HG03159 (cell line): Measurements from ENCODE around the gene GABRG2.
A peak's percentile ranks its signal among the peaks of the same experiment; 100 is the strongest.
"Not testable (repeated sequence)": the region's sequence is repeated elsewhere in the genome, so short reads cannot be mapped to it uniquely, and the experiment has no call there.

ENCODE experiments used
- ATAC-seq: cut with Tn5 transposase; IDR thresholded peaks from one replicate; pipeline ENCODE4 v1.9.1; 2021; ENCODE audit warnings: mild to moderate bottlenecking, moderate library complexity; ENCODE audit not compliant: unreplicated experiment

Gene GABRG2

DNA sequence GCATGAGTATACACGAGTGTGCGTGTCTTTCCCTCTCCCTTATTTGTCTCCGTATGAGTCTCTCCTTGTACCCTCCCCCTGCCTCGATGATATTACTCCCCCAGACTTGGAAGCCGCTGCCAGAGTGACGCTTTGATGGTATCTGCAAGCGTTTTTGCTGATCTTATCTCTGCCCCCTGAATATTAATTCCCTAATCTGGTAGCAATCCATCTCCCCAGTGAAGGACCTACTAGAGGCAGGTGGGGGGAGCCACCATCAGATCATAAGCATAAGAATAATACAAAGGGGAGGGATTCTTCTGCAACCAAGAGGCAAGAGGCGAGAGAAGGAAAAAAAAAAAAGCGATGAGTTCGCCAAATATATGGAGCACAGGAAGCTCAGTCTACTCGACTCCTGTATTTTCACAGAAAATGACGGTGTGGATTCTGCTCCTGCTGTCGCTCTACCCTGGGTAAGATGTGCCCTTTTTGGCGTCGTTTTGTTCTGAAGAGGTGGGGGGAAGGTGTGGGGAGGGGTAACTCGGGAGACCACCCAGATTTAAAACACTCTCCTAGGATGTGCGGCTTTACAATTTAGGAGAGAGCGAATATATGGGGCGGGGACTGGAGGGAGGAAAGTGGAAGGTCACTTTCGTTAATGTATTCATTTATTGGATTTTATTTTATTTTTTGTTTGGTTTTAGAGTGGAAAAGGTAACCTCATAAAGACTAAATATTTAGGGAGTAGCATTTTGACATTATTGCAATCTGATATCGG, at the start of gene GABRG2:
GABRG2 (plus strand) TSS at position 119 of the 757 bp plus-strand sequence; CDS start at position 346, 227 bp downstream.
- no peak for ATAC-seq

GRCh38 chr5:162025312-162025711, 42.3 kb upstream of the GABRG2 start:
- no peak for ATAC-seq

- no peak for ATAC-seq
These were observed 40.8 kb upstream of the GABRG2 start for GRCh38 chr5:162026803-162027202.

GRCh38 chr5:162037431-162037830, 30.1 kb upstream of the GABRG2 start:
- ATAC-seq, result no peak

DNA sequence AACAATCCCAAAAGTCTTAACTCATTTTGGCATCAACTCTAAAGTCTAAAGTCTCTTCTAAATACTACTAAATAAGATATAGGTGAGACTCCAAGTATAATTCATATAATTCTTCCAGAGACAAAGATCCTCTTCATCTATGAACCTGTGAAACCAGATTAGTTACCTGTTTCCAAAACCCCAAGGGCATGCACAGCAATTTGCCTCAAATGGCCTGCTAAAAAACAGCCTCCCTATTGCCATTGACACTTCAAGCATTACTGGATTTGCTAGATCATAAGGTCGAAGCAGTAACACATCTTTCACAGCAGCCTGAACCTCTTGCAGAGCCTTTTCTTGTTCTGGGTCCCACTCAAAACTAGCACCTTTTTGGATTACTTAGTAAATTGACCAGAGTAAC, 20.3 kb upstream of the GABRG2 start:
- ATAC-seq, result no peak

DNA sequence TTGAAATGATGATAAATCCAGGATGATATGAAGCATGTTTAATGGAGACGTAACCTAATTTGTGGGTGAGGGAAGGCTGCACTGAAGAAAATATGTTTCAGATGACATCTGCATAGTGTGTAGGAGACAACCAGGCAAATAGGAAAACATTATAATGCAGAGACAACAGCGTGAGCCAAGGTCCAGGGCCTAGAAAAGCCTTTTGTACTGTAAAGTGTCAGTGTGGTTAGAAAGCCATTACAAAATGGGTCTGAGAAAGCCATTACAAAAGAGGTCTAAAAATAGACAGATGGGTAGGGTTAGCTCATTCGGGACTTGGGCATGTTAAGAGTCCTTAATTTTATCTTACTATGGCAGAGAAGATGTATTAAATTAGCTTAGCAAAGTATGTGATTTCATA, 14.9 kb upstream of the GABRG2 start:
- ATAC-seq, result no peak

DNA sequence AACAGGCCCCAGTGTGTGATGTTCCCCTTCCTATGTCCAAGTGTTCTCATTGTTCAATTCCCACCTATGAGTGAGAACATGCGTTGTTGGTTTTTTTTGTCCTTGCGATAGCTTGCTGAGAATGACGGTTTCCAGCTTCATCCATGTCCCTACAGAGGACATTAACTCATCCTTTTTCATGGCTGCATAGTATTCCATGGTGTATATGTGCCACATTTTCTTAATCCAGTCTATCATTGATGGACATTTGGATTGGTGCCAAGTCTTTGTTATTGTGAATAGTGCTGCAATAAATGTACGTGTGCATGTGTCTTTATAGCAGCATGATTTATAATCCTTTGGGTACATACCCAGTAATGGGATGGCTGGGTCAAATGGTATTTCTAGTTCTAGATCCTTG, 12.5 kb upstream of the GABRG2 start:
- not testable (repeated sequence) for ATAC-seq

DNA sequence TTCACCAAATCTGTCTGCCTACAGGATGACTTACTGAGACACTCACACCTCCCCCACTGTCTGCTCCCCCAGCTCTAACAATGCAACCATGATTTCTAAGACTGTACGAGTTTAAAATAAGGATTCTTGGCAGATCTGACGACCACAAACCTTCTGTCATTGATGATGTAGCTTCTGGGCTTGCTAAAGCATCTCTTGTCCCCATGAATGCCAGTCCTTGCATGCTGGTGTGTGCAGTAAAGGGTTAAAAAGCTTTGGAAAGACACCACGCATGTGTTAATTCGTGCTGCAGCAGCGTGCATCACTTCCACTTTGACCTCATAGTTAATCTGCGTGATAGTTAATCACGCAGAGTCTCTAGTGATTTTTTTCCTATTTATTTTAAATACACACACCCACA, 411 bp upstream of the GABRG2 start:
- no peak for ATAC-seq

GRCh38 chr5:162068412-162068811, 839 bp downstream of the GABRG2 start:
- peak; percentile 60 for ATAC-seq

GRCh38 chr5:162068936-162069335, 1.4 kb downstream of the GABRG2 start:
- ATAC-seq, result no peak

DNA sequence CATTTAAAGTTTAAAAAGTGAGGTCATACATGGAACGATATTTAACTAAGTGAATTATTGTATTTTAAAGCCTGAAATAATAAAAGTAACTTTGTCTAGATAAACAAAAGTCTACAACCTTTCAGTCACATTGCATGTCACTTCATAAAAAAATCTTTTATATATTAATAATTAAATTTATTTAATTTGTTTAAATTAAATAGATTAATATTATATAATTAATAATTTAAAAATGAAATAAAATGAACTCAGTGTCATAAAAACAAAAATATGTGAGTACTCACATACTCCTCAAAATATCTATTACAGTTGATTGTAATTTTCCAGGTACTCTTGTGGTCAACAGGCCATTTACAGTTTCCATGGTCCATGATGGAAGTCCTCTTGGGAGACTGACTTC, 11.2 kb downstream of the GABRG2 start:
- ATAC-seq, result no peak

GRCh38 chr5:162091336-162091735, 23.8 kb downstream of the GABRG2 start:
- ATAC-seq, result no peak

- ATAC-seq, result no peak
These were observed 28.9 kb downstream of the GABRG2 start for GRCh38 chr5:162096448-162096847.

- ATAC-seq, result no peak
These were observed 40.0 kb downstream of the GABRG2 start for GRCh38 chr5:162107591-162107990.

- no peak for ATAC-seq
These were observed 52.2 kb downstream of the GABRG2 start for GRCh38 chr5:162119801-162120200.

GRCh38 chr5:162128117-162128516, 60.5 kb downstream of the GABRG2 start:
- no peak for ATAC-seq

GRCh38 chr5:162132348-162132747, 64.8 kb downstream of the GABRG2 start:
- no peak for ATAC-seq

DNA sequence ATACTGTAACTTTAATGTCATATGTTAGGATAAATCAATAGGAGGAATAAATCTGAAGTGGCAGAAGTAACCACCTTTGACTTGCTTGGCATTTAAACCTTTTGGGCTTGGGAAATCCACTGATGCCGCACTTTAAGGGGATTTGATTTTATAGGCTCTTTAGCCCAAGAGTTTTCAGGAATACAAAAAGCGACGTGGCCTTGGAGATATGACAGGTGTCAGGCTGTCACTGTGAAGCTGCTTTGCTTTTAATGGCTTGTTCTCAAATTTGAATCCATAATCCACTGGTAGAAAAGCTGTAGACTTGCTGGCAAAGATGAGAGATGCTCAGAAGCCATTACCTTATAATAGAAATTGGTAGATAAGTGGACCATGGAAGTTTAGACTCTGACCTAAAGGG, 71.6 kb downstream of the GABRG2 start:
- no peak for ATAC-seq

DNA sequence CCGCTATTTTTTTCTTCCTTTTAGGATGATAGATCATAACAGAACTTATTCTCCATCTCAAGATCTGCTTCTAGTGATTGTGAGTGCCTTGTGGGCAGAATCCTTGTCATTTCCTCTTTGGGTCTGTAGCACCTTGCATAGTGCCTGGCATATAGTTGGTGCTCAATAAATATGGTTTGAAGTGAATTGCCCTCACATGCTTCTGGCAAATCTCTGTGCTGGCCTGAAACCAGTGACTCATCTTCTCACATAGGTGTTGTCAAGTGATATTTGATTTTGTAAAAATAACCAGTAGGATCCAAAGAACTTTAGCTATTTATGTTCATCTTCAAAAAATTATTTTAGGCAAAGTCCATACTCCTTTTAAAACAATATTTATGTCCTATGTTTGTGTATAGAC, 86.7 kb downstream of the GABRG2 start:
- no peak for ATAC-seq

- ATAC-seq, result no peak
These were observed 92.8 kb downstream of the GABRG2 start for GRCh38 chr5:162160401-162160800.

DNA sequence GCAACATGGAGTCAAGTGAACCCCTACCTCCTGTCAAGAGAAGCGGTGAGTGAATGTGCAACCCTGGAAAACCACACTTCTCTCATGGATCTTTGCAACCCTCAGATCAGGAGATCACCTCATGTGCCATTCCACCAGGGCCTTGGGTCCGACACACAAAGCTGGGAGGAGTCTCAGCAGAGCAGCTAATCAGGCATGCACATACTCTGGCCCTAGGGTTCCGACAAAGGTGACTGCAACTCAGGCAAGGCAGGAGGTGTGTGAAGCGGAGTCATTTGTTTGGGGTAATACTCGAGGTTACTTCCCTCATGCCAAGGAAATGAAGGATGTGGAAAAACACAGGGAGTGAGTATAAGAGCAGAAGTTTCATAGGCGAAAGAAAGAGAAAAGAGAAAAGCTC, 96.1 kb downstream of the GABRG2 start:
- no peak for ATAC-seq

GRCh38 chr5:162174358-162174974, 106.9 kb downstream of the GABRG2 start:
- no peak for ATAC-seq

- ATAC-seq, result no peak
These were observed 119.8 kb downstream of the GABRG2 start for GRCh38 chr5:162187371-162187770.
